ENCODE data around the gene CST7.

Gene CST7

GRCh38 chr20:24954566-24954965 is 5.5 kb downstream of the CST7 start:
- Histone ChIP-seq H3K4me1 (ENCODE audit: low read depth, poor library complexity, severe bottlenecking) (no peaks in the 10 kb centered on the region), H3K36me3 (ENCODE audit: insufficient read depth) (no peaks in the 10 kb centered on the region), H3K27ac (no peak overlapping the region), H3K4me2 (no peak overlapping the region), H3K79me2 (ENCODE audit: insufficient read depth, low read depth) (no peaks in the 10 kb centered on the region), H2AFZ (ENCODE audit: low read depth) (no peak overlapping the region), H3K9ac (no peak overlapping the region), H4K20me1 (ENCODE audit: insufficient read depth) (no peaks in the 10 kb centered on the region), H3K27me3 (ENCODE audit: insufficient read depth, low read depth) (no peaks in the 10 kb centered on the region), H3K4me3 (IDR thresholded peaks at IDR 0.05; ENCODE audit: insufficient read depth, low read depth, low read length) (no peak overlapping the region)
- no peak for TF ChIP-seq CTCF (conservative IDR thresholded peaks at IDR 0.05; ENCODE audit: low read depth, low read length)

- no peak overlapping the region for H2AFZ ChIP-seq (ENCODE audit: low read depth)
These were observed 6.0 kb downstream of the CST7 start for GRCh38 chr20:24955045-24955444.

GRCh38 chr20:24956001-24956841 is 7.2 kb downstream of the CST7 start:
- TF ChIP-seq CTCF (conservative IDR thresholded peaks at IDR 0.05; ENCODE audit: low read depth, low read length): no peak
- Histone ChIP-seq H3K9ac (no peak overlapping the region), H3K27ac (no peak overlapping the region), H3K79me2 (ENCODE audit: insufficient read depth, low read depth) (no peaks in the 10 kb centered on the region), H3K4me2 (no peak overlapping the region), H4K20me1 (ENCODE audit: insufficient read depth) (no peaks in the 10 kb centered on the region), H2AFZ (ENCODE audit: low read depth) (no peak overlapping the region), H3K36me3 (ENCODE audit: insufficient read depth) (no peaks in the 10 kb centered on the region), H3K27me3 (ENCODE audit: insufficient read depth, low read depth) (no peaks in the 10 kb centered on the region), H3K4me3 (IDR thresholded peaks at IDR 0.05; ENCODE audit: insufficient read depth, low read depth, low read length) (no peak overlapping the region), H3K4me1 (ENCODE audit: low read depth, poor library complexity, severe bottlenecking) (no peaks in the 10 kb centered on the region)

More at GRCh38 chr20:24955045-24955444, 6.0 kb downstream of the CST7 start:
- Histone ChIP-seq H3K4me2 (no peak overlapping the region), H3K79me2 (ENCODE audit: insufficient read depth, low read depth) (no peaks in the 10 kb centered on the region), H3K4me3 (IDR thresholded peaks at IDR 0.05; ENCODE audit: insufficient read depth, low read depth, low read length) (no peak overlapping the region), H3K27me3 (ENCODE audit: insufficient read depth, low read depth) (no peaks in the 10 kb centered on the region), H3K4me1 (ENCODE audit: low read depth, poor library complexity, severe bottlenecking) (no peaks in the 10 kb centered on the region), H3K36me3 (ENCODE audit: insufficient read depth) (no peaks in the 10 kb centered on the region), H3K27ac (no peak overlapping the region), H3K9ac (no peak overlapping the region), H4K20me1 (ENCODE audit: insufficient read depth) (no peaks in the 10 kb centered on the region)
- no peak for TF ChIP-seq CTCF (conservative IDR thresholded peaks at IDR 0.05; ENCODE audit: low read depth, low read length)

GRCh38 chr20:24957326-24958016 is 8.4 kb downstream of the CST7 start:
- no peak for TF ChIP-seq CTCF (conservative IDR thresholded peaks at IDR 0.05; ENCODE audit: low read depth, low read length)
- no peak overlapping the region for H3K9ac ChIP-seq
- H4K20me1 ChIP-seq (ENCODE audit: insufficient read depth): no peaks in the 10 kb centered on the region
- no peaks in the 10 kb centered on the region for H3K79me2 ChIP-seq (ENCODE audit: insufficient read depth, low read depth)
- no peaks in the 10 kb centered on the region for H3K27me3 ChIP-seq (ENCODE audit: insufficient read depth, low read depth)
- H3K4me1 ChIP-seq (ENCODE audit: low read depth, poor library complexity, severe bottlenecking): no peaks in the 10 kb centered on the region
- no peak overlapping the region for H3K27ac ChIP-seq
- H3K4me3 ChIP-seq (IDR thresholded peaks at IDR 0.05; ENCODE audit: insufficient read depth, low read depth, low read length): no peak overlapping the region
- H3K36me3 ChIP-seq (ENCODE audit: insufficient read depth): no peaks in the 10 kb centered on the region
- H3K4me2 ChIP-seq: no peak overlapping the region
- no peak overlapping the region for H2AFZ ChIP-seq (ENCODE audit: low read depth)
